Ishikawa (cell line): ENCODE data around the gene SLC7A1.

ENCODE experiments used
- CEBPB ChIP-seq: IDR thresholded peaks from 2 replicates; pipeline ENCODE4 v1.6.1; 2012
- EP300 ChIP-seq: IDR thresholded peaks from 2 replicates; pipeline ENCODE4 v1.6.1; 2012; ENCODE audit warnings: borderline replicate concordance
- MAX ChIP-seq: IDR thresholded peaks from 2 replicates; pipeline ENCODE4 v1.6.1; 2012
- RAD21 ChIP-seq: IDR thresholded peaks from 2 replicates; pipeline ENCODE4 v1.6.1; 2012; ENCODE audit warnings: low read depth
- REST ChIP-seq: IDR thresholded peaks from 2 replicates; pipeline ENCODE4 v1.6.1; 2012; ENCODE audit warnings: low read depth, mild to moderate bottlenecking
- TAF1 ChIP-seq: IDR thresholded peaks from 2 replicates; pipeline ENCODE4 v1.6.1; 2012; ENCODE audit warnings: low read depth, mild to moderate bottlenecking

- TF ChIP-seq REST = no peak
- TF ChIP-seq TAF1 = no peak
- TF ChIP-seq CEBPB = no peak
- TF ChIP-seq MAX = no peak
- no peak for TF ChIP-seq EP300
- TF ChIP-seq RAD21 = no peak
Observed at GRCh38 chr13:29564373-29564772, 31.1 kb downstream of the SLC7A1 start.
